ENCODE measurements around the gene OSBPL9.
"Not testable (repeated sequence)": the region's sequence is repeated elsewhere in the genome, so short reads cannot be mapped to it uniquely, and the experiment has no call there.

The OSBPL9 gene

GRCh38 chr1:51638350-51638749 lies 21.5 kb downstream of the OSBPL9 start:
- no peak for DNase-seq

GRCh38 chr1:51639694-51640093 lies 22.8 kb downstream of the OSBPL9 start:
- DNase-seq, result no peak

- no peak for DNase-seq
These were observed 24.2 kb downstream of the OSBPL9 start for GRCh38 chr1:51641096-51641495.

GRCh38 chr1:51642739-51643142 lies 25.8 kb downstream of the OSBPL9 start:
- DNase-seq, result no peak

- no peak for DNase-seq
These were observed 26.5 kb downstream of the OSBPL9 start for GRCh38 chr1:51643362-51643761.

- DNase-seq, result no peak
These were observed 27.1 kb downstream of the OSBPL9 start for GRCh38 chr1:51644020-51644419.

- DNase-seq, result no peak
These were observed 27.8 kb downstream of the OSBPL9 start for GRCh38 chr1:51644533-51645197.

- DNase-seq, result not testable (repeated sequence)
These were observed 29.7 kb downstream of the OSBPL9 start for GRCh38 chr1:51646592-51646991.

- no peak for DNase-seq
These were observed 31.6 kb downstream of the OSBPL9 start for GRCh38 chr1:51648180-51649109.

GRCh38 chr1:51649593-51650091 lies 32.8 kb downstream of the OSBPL9 start:
- DNase-seq, result no peak

- DNase-seq, result no peak
These were observed 33.3 kb downstream of the OSBPL9 start for GRCh38 chr1:51650198-51650597.

- DNase-seq, result no peak
These were observed 34.7 kb downstream of the OSBPL9 start for GRCh38 chr1:51651552-51651942.

- DNase-seq, result no peak
These were observed 35.7 kb downstream of the OSBPL9 start for GRCh38 chr1:51652599-51652998.

- no peak for DNase-seq
These were observed 36.2 kb downstream of the OSBPL9 start for GRCh38 chr1:51653127-51653526.

- no peak for DNase-seq
These were observed 37.1 kb downstream of the OSBPL9 start for GRCh38 chr1:51654000-51654399.

- DNase-seq, result no peak
These were observed 39.5 kb downstream of the OSBPL9 start for GRCh38 chr1:51656374-51656773.

- DNase-seq, result no peak
These were observed 43.7 kb downstream of the OSBPL9 start for GRCh38 chr1:51660580-51660979.

- no peak for DNase-seq
These were observed 44.2 kb downstream of the OSBPL9 start for GRCh38 chr1:51661081-51661518.

- DNase-seq, result no peak
These were observed 46.2 kb downstream of the OSBPL9 start for GRCh38 chr1:51663105-51663504.

GRCh38 chr1:51663721-51664120 lies 46.8 kb downstream of the OSBPL9 start:
- DNase-seq, result no peak

GRCh38 chr1:51664421-51665240 lies 47.7 kb downstream of the OSBPL9 start:
- no peak for DNase-seq

GRCh38 chr1:51666478-51666877 lies 49.6 kb downstream of the OSBPL9 start:
- no peak for DNase-seq

GRCh38 chr1:51667561-51667960 lies 50.7 kb downstream of the OSBPL9 start:
- no peak for DNase-seq

Data from DMS 273 treated with DMSO at 0.1 percent for 48 hours (cell line).